Ecto neural progenitor cell (in vitro differentiated cells): ENCODE results near the gene CD33.

ENCODE experiments used
- DNase-seq: peaks from one replicate; pipeline ENCODE4 v3.0.0-alpha.2; 2018; ENCODE audit warnings: low spot score

Gene CD33

DNA sequence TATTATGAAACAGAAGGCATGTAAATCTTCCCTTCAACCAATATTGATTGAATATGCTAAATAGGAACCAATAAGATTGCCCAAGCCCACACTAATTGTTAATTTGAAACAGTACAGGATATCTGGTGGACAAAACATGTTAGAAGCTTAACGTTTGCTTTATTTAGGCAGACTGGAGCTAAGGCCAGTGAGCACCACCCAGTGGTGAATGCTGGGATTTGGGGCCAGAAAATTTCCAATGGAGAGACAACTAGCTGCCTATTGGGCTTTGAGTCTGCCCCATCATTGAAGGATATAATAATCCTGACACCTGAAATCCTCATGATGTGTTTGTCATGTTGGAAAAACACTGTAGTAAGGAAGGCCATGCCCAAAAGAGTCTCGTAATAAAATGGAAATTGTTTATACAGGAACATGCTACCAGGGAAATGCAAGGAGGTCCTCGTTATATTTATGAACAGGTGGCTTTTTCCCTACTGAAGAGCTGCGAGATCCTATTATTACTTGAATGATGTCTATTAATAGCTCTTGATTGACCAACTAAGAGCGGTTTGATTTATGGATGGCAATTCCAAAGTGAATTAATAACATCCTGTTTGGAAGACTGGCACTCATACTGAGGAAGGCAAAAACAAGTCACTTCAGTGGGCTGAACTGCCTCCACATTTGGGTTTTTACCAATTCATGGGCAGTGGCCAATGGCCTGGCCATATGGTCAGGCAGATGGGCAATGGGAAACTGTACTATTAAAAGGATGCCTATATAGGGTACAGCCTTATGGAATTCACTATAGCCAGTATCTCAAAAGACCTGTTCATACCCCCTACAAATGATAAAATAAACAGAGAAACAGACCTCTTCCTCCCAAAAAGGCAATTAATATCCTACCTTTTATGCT is 34.7 kb downstream of the CD33 start:
- no peak for DNase-seq

GRCh38 chr19:51263808-51264207 is 38.9 kb downstream of the CD33 start:
- DNase-seq = no peak

- DNase-seq = no peak
Measured at GRCh38 chr19:51271067-51271466, 46.2 kb downstream of the CD33 start.

DNA sequence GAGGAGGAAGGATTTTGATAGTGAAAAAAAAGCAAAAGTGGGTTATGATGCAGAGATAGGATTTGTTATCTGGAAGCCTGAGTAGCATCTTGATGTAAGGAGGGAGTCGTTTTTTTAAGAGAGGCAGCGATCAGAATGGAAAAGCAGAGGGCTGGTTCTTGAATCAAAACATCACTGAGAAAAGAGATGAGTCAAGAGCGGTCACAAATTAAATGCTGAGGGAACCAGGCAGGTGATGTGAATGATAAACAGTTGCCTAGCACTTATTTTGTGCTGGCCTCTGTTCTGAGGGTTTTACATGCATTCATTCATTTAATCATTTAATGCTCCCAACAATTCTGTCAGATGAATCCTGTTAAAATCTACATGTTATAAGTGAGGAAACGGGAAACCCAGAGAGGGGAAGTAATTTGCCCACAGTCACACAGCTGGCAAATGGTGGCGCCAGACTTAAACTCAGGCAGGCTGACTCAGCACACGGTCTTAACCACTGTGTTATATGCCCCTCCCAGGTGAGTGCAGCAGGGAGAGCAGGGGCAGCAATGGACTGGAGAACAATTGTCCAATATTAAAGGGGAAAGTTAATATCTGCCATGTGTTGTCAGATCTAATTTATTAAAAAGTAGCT is 47.4 kb downstream of the CD33 start:
- no peak for DNase-seq

DNA sequence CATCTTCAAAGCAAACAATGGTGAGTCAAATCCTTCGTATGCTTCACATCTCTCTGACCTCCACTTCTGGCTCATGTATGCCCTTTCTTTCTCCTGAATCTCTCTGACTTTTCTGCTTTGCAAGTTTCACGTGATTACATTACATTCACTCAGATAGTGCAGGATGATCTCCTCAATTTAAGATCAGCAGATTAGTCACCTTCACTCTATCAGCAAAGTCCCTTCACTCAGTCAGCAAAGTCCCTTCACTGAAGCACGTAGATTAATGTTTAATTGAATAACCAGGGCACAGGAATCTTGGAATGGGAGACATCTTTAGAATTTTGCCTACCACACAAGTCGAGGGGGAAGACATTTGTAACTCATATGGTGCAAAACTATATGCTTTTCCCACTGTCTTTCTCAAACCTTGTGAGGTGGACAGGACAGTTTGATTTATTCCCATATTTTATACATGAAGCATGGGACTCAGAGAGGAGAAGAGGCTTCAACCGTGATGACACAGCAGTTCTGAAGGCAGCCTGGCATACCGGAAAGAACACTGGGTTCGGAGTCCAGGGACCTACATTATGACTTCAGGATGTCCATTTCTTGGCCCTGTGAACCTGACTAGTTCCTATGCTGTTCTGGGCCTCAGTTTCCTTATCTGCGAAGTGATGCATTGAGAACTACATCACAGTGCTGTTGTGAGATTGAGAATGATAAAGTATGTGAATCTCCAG is 49.3 kb downstream of the CD33 start:
- DNase-seq = no peak

GRCh38 chr19:51277112-51277511 is 52.2 kb downstream of the CD33 start:
- no peak for DNase-seq

- no peak for DNase-seq
Measured at GRCh38 chr19:51282335-51282734, 57.5 kb downstream of the CD33 start.

GRCh38 chr19:51285682-51286081 is 60.8 kb downstream of the CD33 start:
- no peak for DNase-seq
